Large intestine (tissue), 3 donors: ENCODE data around the gene NDUFA11. TPM values are rescaled to one million over a fixed set of nuclear protein-coding genes. Genes with fewer than 3 reads are reported as not detected.

Source experiments
- DNase-seq, 2 donors: peaks; one replicate each; pipeline versions ENCODE4 v3.0.0 to v3.0.0-alpha.2; 2013
- H3K27ac ChIP-seq: one replicate; pipeline ENCODE4 v1.5.1; 2013; ENCODE audit warnings: low read length
- H3K27me3 ChIP-seq: 2 replicates; pipeline ENCODE4 v1.6.1; 2013; ENCODE audit warnings: low read length; ENCODE audit not compliant: control insufficient read depth, insufficient read depth
- H3K36me3 ChIP-seq: 2 replicates; pipeline ENCODE4 v1.6.1; 2013; ENCODE audit warnings: low read length; ENCODE audit not compliant: control insufficient read depth, insufficient read depth
- H3K4me1 ChIP-seq: one replicate; pipeline ENCODE4 v1.6.1; 2013; ENCODE audit warnings: low read length; ENCODE audit not compliant: control insufficient read depth, insufficient read depth
- H3K4me3 ChIP-seq: one replicate; pipeline ENCODE4 v1.5.1; 2013; ENCODE audit warnings: low read length
- H3K9me3 ChIP-seq: one replicate; pipeline ENCODE4 v1.6.1; 2013; ENCODE audit warnings: mild to moderate bottlenecking, low read depth, low read length, moderate library complexity; ENCODE audit not compliant: control insufficient read depth
- WGBS: methylation state at CpG from one replicate; pipeline ENCODE4 v1.1.5; 2013; ENCODE audit warnings: low lambda C conversion rate; ENCODE audit not compliant: insufficient coverage; 5-methylcytosine and 5-hydroxymethylcytosine counted together
- polyA plus RNA-seq: library from polyadenylated mRNA; unstranded; fragments of 120-200 nt; gene quantifications from one replicate; pipeline ENCODE4 v1.2.1, GENCODE V29; 2013

The NDUFA11 gene
- polyA plus RNA-seq, 1 donor, result 203 TPM

DNA sequence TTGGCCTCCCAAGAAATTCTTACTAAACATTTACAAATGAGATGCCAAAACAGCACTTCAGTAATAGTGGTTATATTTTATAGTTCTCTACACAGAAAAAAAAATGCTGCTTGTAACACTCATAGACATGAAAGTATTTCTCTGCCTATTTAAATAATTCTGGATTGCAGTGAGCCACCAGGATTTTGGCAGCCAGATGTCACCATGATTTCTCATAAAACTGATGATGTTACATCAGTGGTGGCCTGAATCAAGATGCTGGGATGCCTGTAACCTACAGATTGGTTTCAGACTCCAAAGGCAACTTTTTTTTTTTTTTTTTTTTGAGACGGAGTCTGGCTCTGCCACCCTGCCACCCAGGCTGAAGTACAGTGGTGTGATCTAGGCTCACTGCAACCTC is 7.8 kb upstream of the NDUFA11 start:
- Histone ChIP-seq H3K27ac (no peak overlapping the region), H3K36me3 (peaks cover 24% of the 10 kb centered on the region), H3K9me3 (no peaks in the 10 kb centered on the region), H3K4me1 (peaks cover 13% of the 10 kb centered on the region), H3K27me3 (no peaks in the 10 kb centered on the region), H3K4me3 (no peak overlapping the region)
- no peak for DNase-seq
- WGBS, result no CpG with 5 or more reads among the region's 1 CpG

GRCh38 chr19:5910638-5910907 is 7.0 kb upstream of the NDUFA11 start:
- no CpG with 5 or more reads among the region's 1 CpG for WGBS
- Histone ChIP-seq H3K4me1 (peaks cover 7% of the 10 kb centered on the region), H3K27ac (no peak overlapping the region), H3K9me3 (no peaks in the 10 kb centered on the region), H3K27me3 (no peaks in the 10 kb centered on the region), H3K36me3 (peaks cover 20% of the 10 kb centered on the region), H3K4me3 (no peak overlapping the region)
- no peak for DNase-seq

- no peak overlapping the region for H3K4me3 ChIP-seq
- H3K36me3 ChIP-seq, result peaks cover 13% of the 10 kb centered on the region
- peaks cover 7% of the 10 kb centered on the region for H3K4me1 ChIP-seq
- H3K9me3 ChIP-seq, result no peaks in the 10 kb centered on the region
- WGBS, result 20% methylated on average over 1 of the region's 14 CpGs
- no peak for DNase-seq
- H3K27me3 ChIP-seq, result no peaks in the 10 kb centered on the region
- no peak overlapping the region for H3K27ac ChIP-seq
Measured at GRCh38 chr19:5908773-5909442, 5.3 kb upstream of the NDUFA11 start.

GRCh38 chr19:5907241-5907640 is 3.7 kb upstream of the NDUFA11 start:
- no peak for DNase-seq
- H3K36me3 ChIP-seq, result peaks cover 13% of the 10 kb centered on the region
- H3K27me3 ChIP-seq, result no peaks in the 10 kb centered on the region
- peaks cover 13% of the 10 kb centered on the region for H3K4me1 ChIP-seq
- no peak overlapping the region for H3K4me3 ChIP-seq
- no peaks in the 10 kb centered on the region for H3K9me3 ChIP-seq
- no peak overlapping the region for H3K27ac ChIP-seq
- no CpG with 5 or more reads among the region's 5 CpGs for WGBS

DNA sequence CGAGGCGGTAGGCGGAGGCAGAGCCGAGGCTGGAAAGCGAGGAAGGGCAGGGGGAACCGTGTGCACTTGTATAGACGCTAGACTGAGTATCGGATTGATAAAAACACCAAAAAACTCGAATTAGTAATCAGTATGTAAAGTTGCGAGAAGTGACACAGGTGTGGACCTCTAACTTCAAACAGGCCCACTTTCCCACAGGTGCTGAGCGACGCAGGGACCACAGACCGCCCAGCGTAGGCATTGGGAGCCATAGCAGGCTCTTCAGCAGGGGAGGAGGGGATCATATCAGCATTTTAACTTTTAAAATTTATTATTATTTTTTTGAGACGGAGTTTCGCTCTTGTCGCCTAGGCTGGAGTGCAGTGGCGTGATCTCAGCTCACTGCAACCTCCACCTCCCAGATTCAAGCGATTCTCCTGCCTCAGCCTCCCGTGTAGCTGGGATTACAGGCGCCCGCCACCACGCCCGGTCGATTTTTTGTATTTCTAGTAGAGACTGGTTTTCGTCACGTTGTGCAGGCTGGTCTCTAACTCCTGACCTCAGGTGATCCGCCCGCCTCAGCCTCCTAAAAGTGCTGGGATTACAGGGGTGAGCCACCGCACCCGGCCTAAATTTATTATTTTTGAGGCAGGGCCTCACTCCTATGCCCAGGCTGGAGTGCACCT is 1.7 kb upstream of the NDUFA11 start:
- Histone ChIP-seq H3K27ac (peak overlapping the region; percentile 54), H3K4me3 (peak overlapping the region; percentile 65), H3K36me3 (peaks cover 22% of the 10 kb centered on the region), H3K4me1 (peaks cover 15% of the 10 kb centered on the region), H3K27me3 (no peaks in the 10 kb centered on the region), H3K9me3 (no peaks in the 10 kb centered on the region)
- 40% methylated on average over 1 of the region's 31 CpGs for WGBS
- no peak for DNase-seq

DNA sequence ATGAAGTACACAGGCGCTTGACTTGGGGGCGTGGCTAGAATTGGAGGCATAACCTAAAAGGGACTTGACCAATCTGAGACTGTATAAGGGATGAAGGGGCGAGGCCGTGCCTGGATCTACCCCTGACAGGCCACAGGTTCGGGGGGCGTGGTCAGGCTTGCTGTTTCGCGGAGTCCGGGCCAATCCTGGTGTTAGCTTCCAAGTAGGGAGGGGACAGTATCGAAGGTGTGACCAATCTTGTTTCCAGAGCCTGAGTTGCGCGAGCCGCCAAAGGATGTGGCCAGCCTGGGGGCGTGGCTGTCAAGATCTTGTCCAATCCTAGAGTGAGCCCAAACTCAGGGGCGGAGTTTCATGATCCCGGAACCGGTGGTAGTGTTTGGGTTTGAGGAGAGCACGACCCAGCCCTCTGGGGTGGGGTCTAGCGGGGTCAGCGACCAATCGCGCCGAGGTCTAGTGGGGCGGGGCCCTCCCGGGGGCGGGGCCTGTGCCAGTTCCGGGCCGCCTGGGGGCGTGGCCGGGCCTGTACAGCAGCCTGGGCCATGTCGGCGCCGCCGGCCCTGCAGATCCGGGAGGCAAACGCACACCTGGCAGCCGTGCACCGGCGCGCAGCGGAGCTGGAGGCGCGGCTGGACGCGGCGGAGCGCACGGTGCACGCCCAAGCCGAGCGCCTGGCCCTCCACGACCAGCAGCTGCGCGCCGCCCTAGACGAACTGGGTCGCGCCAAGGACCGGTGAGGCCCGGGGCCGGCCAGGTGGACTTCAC is 943 bp upstream of the NDUFA11 start, which contains the start of gene VMAC:
TSS of gene VMAC (plus strand) at position 521 of the 762 bp plus-strand sequence. CDS start at position 540, 19 bp downstream.
- peak within 1 kb of the TSS; percentile 93 for H3K27ac ChIP-seq
- peaks cover 15% of the 10 kb centered on the region for H3K4me1 ChIP-seq
- WGBS, result no CpG with 5 or more reads among the region's 61 CpGs
- no peaks in the 10 kb centered on the region for H3K27me3 ChIP-seq
- no peaks in the 10 kb centered on the region for H3K9me3 ChIP-seq
- H3K4me3 ChIP-seq, result peak within 1 kb of the TSS; percentile 99
- H3K36me3 ChIP-seq, result peaks cover 20% of the 10 kb centered on the region
- DNase-seq, result peak; percentile 100

GRCh38 chr19:5903056-5903623 is 450 bp downstream of the NDUFA11 start:
- H3K4me3 ChIP-seq, result peak overlapping the region; percentile 99
- H3K36me3 ChIP-seq, result peaks cover 18% of the 10 kb centered on the region
- H3K27me3 ChIP-seq, result no peaks in the 10 kb centered on the region
- no CpG with 5 or more reads among the region's 27 CpGs for WGBS
- peak overlapping the region; percentile 93 for H3K27ac ChIP-seq
- no peaks in the 10 kb centered on the region for H3K9me3 ChIP-seq
- peaks cover 15% of the 10 kb centered on the region for H3K4me1 ChIP-seq
- peak in 1 of 2 donors; percentile 56 for DNase-seq

DNA sequence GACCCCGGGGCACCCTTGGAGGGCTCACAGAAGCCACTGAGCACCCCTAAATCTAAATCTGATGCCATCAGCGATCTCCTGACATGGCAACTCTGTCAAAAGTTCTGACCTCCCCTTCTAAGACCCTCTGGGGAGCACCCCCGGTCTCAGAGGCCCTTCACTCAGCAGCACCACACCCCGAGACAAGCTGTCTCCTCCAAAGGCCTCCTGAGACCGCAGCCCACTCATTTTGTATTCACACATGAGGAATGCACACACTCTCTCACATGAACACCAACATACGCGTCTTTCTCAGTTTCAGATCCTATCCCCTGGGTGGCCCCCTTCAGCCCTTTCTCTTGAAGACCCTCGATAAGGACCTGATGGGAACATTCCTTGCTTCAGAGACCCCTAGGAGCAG is 2.6 kb downstream of the NDUFA11 start:
- H3K4me3 ChIP-seq, result no peak overlapping the region
- WGBS, result 100% methylated on average over 4 of the region's 8 CpGs
- no peaks in the 10 kb centered on the region for H3K9me3 ChIP-seq
- no peak overlapping the region for H3K27ac ChIP-seq
- no peak for DNase-seq
- peaks cover 15% of the 10 kb centered on the region for H3K4me1 ChIP-seq
- no peaks in the 10 kb centered on the region for H3K27me3 ChIP-seq
- peaks cover 29% of the 10 kb centered on the region for H3K36me3 ChIP-seq

GRCh38 chr19:5899728-5900526 is 3.7 kb downstream of the NDUFA11 start:
- no peak for DNase-seq
- H3K4me1 ChIP-seq, result peaks cover 7% of the 10 kb centered on the region
- peaks cover 40% of the 10 kb centered on the region for H3K36me3 ChIP-seq
- no peak overlapping the region for H3K4me3 ChIP-seq
- H3K27me3 ChIP-seq, result no peaks in the 10 kb centered on the region
- H3K9me3 ChIP-seq, result no peaks in the 10 kb centered on the region
- 80% methylated on average over 1 of the region's 13 CpGs for WGBS
- H3K27ac ChIP-seq, result no peak overlapping the region
